SH-SY5Y (cell line): ENCODE results near the gene DOK7.

Source experiments
- GATA2 ChIP-seq: IDR thresholded peaks from 2 replicates; pipeline ENCODE4 v1.6.1; 2011; ENCODE audit warnings: mild to moderate bottlenecking, low read depth, low read length
- GATA3 ChIP-seq: IDR thresholded peaks from 2 replicates; pipeline ENCODE4 v1.6.1; 2011; ENCODE audit warnings: low read depth, mild to moderate bottlenecking, low read length, moderate library complexity

The DOK7 gene

GRCh38 chr4:3461515-3462291 is 1.4 kb upstream of the DOK7 start:
- TF ChIP-seq GATA2 (no peak), GATA3 (no peak)

GRCh38 chr4:3462321-3462789 is 751 bp upstream of the DOK7 start:
- TF ChIP-seq GATA3 (no peak), GATA2 (no peak)

- TF ChIP-seq GATA3 (no peak), GATA2 (no peak)
These were observed 646 bp downstream of the DOK7 start for GRCh38 chr4:3463556-3464348.

- TF ChIP-seq GATA2 (no peak), GATA3 (no peak)
These were observed 1.3 kb downstream of the DOK7 start for GRCh38 chr4:3464349-3464905.

- TF ChIP-seq GATA2: no peak
- no peak for TF ChIP-seq GATA3
These were observed 2.0 kb downstream of the DOK7 start for GRCh38 chr4:3464911-3465697.

GRCh38 chr4:3465698-3466671 is 2.9 kb downstream of the DOK7 start:
- TF ChIP-seq GATA2 (no peak), GATA3 (no peak)

- TF ChIP-seq GATA3: no peak
- no peak for TF ChIP-seq GATA2
These were observed 3.8 kb downstream of the DOK7 start for GRCh38 chr4:3466691-3467600.

GRCh38 chr4:3467601-3468031 is 4.5 kb downstream of the DOK7 start:
- no peak for TF ChIP-seq GATA2
- TF ChIP-seq GATA3: no peak

- TF ChIP-seq GATA3 (no peak), GATA2 (no peak)
These were observed 5.0 kb downstream of the DOK7 start for GRCh38 chr4:3468154-3468553.

- TF ChIP-seq GATA3: no peak
- no peak for TF ChIP-seq GATA2
These were observed 5.7 kb downstream of the DOK7 start for GRCh38 chr4:3468804-3469203.

GRCh38 chr4:3469386-3470243 is 6.5 kb downstream of the DOK7 start:
- no peak for TF ChIP-seq GATA2
- no peak for TF ChIP-seq GATA3
